Smooth muscle cell (in vitro differentiated cells): ENCODE measurements around the gene CFAP92. TPM values are rescaled to one million over a fixed set of nuclear protein-coding genes. Genes with fewer than 3 reads are reported as not detected.

Experiments used
- DNase-seq: peaks from one replicate; lab custom pipeline; 2025; ENCODE audit not compliant: unreplicated experiment; lab: John Stamatoyannopoulos, UW
- H2AFZ ChIP-seq: fragments of 200-600 bp; sonication (generic); 2 replicates; pipeline ENCODE4 v1.6.0; 2016; ENCODE audit warnings: antibody characterized with exemption, low read depth, mild to moderate bottlenecking
- H3F3A ChIP-seq: fragments of 200-600 bp; sonication (generic); 2 replicates; pipeline ENCODE4 v1.6.0; 2017; ENCODE audit warnings: antibody characterized with exemption, low read depth
- H3K27ac ChIP-seq: fragments of 200-600 bp; sonication (generic); 2 replicates; pipeline ENCODE4 v1.5.1; 2016; ENCODE audit warnings: low read depth, mild to moderate bottlenecking
- H3K27me3 ChIP-seq: fragments of 200-600 bp; sonication (generic); 2 replicates; pipeline ENCODE4 v1.6.1; 2016; ENCODE audit warnings: low read depth, mild to moderate bottlenecking
- H3K36me3 ChIP-seq: fragments of 200-600 bp; sonication (generic); 2 replicates; pipeline ENCODE4 v1.5.1; 2016; ENCODE audit warnings: low read depth
- H3K4me1 ChIP-seq: fragments of 200-600 bp; sonication (generic); 2 replicates; pipeline ENCODE4 v1.5.1; 2016; ENCODE audit warnings: low read depth
- H3K4me2 ChIP-seq: fragments of 200-600 bp; sonication (generic); 2 replicates; pipeline ENCODE4 v1.6.0; 2016; ENCODE audit warnings: mild to moderate bottlenecking
- H3K4me3 ChIP-seq: fragments of 200-600 bp; sonication (generic); 2 replicates; pipeline ENCODE4 v1.5.1; 2016; ENCODE audit warnings: mild to moderate bottlenecking
- H3K79me2 ChIP-seq: fragments of 200-600 bp; sonication (generic); 2 replicates; pipeline ENCODE4 v1.6.0; 2016; ENCODE audit warnings: low read depth, mild to moderate bottlenecking
- H3K9ac ChIP-seq: fragments of 200-600 bp; sonication (generic); 2 replicates; pipeline ENCODE4 v1.6.0; 2016; ENCODE audit warnings: low read depth
- H3K9me3 ChIP-seq: fragments of 200-600 bp; sonication (generic); replicated peaks from 2 replicates; pipeline ENCODE4 v1.5.1; 2016; ENCODE audit warnings: low read depth
- H4K20me1 ChIP-seq: fragments of 200-600 bp; sonication (generic); 2 replicates; pipeline ENCODE4 v1.6.0; 2016; ENCODE audit warnings: low read depth
- WGBS: methylation state at CpG from one replicate; pipeline ENCODE4 v1.1.7; 2016; ENCODE audit warnings: low lambda C conversion rate; 5-methylcytosine and 5-hydroxymethylcytosine counted together
- polyA plus RNA-seq: library from polyadenylated mRNA; unstranded; fragments of >200 nt; fragmentation: Nextera tagmentation; extraction: Ambion mirVana; gene quantifications from 2 replicates; pipeline ENCODE4 v1.2.1, GENCODE V29; 2016
- total RNA-seq: library from RNA; depleted of rRNA; stranded (reverse); fragments of >200 nt; gene quantifications from 2 replicates; pipeline ENCODE4 v1.2.3, GENCODE V29; 2014
- TF ChIP-seq, protein P1 (sequence below): fragments of 200-600 bp; sonication (generic); IDR thresholded peaks from 2 replicates; pipeline ENCODE4 v1.5.1; 2017; ENCODE audit warnings: borderline replicate concordance, mild to moderate bottlenecking, antibody characterized with exemption; ENCODE audit not compliant: insufficient read depth, poor library complexity, severe bottlenecking

Gene CFAP92
- total and polyA plus RNA-seq, 2 experiments from 2014 or later, result 0.67 to 0.85 TPM

DNA sequence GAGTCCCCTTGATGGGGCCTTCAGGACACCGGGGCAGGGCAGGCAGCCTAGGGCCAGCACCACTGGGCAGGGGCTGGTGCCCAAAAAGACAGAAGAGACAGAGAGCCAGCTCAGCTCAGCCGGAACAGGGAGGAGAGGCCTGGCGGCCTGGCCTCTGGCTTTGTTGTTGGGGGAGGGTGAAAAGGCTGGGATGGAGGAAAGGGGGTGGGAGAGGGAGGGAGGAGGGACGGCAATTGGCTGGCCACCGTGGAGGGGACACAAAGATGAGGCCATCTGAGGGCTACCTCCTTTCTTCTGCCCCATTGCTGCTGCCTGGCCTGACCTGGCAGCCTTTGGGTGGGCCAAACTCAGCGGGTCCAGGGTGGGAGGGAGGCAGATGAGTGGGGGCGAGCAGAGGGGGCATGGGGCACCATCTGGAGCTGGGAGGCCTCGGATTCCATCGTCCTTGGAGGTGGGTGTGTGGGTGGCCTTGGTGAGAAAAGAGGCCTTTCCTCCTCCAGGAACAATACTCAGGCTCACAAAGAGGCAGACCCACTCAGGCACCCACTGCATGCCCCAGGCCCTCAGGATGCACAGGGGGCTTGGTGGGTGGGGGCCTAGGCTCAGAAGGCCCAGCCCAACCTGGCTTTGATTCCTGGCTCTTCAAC, 16.6 kb upstream of the CFAP92 start:
- Histone ChIP-seq H2AFZ (no peak overlapping the region), H3K27ac (no peak overlapping the region), H3K9ac (no peak overlapping the region), H4K20me1 (no peaks in the 10 kb centered on the region), H3K27me3 (peaks cover 18% of the 10 kb centered on the region), H3K36me3 (no peaks in the 10 kb centered on the region), H3K4me3 (no peak overlapping the region), H3K79me2 (no peaks in the 10 kb centered on the region), H3K4me2 (no peak overlapping the region), H3F3A (no peaks in the 10 kb centered on the region), H3K4me1 (no peaks in the 10 kb centered on the region), H3K9me3 (no peaks in the 10 kb centered on the region)
- no peak for DNase-seq
- WGBS, result 85% methylated on average over 6 of the region's 9 CpGs
- TF ChIP-seq, protein P1, sequence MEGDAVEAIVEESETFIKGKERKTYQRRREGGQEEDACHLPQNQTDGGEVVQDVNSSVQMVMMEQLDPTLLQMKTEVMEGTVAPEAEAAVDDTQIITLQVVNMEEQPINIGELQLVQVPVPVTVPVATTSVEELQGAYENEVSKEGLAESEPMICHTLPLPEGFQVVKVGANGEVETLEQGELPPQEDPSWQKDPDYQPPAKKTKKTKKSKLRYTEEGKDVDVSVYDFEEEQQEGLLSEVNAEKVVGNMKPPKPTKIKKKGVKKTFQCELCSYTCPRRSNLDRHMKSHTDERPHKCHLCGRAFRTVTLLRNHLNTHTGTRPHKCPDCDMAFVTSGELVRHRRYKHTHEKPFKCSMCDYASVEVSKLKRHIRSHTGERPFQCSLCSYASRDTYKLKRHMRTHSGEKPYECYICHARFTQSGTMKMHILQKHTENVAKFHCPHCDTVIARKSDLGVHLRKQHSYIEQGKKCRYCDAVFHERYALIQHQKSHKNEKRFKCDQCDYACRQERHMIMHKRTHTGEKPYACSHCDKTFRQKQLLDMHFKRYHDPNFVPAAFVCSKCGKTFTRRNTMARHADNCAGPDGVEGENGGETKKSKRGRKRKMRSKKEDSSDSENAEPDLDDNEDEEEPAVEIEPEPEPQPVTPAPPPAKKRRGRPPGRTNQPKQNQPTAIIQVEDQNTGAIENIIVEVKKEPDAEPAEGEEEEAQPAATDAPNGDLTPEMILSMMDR, result no peak

DNA sequence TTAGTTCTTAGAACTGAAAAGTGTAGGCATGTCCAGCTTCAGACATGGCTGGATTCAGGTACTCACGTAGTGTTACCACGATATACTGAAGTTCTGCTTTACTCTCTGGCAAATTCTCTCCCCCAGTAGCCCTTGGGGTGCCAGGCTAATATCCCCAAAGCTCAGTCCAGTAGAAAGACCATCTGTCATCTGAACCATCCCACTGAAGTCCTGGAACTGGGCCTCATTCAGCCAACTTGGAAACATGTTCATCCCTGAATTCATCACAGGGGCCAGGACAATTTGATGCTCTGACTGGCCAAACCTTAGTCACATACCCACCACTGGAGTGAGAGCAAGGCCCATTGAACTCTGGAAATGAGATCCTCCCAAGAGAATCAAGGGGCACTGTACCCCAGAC, 15.4 kb upstream of the CFAP92 start:
- WGBS, result 90% methylated on average over 2 of the region's 2 CpGs
- H3K9ac ChIP-seq, result no peak overlapping the region

DNA sequence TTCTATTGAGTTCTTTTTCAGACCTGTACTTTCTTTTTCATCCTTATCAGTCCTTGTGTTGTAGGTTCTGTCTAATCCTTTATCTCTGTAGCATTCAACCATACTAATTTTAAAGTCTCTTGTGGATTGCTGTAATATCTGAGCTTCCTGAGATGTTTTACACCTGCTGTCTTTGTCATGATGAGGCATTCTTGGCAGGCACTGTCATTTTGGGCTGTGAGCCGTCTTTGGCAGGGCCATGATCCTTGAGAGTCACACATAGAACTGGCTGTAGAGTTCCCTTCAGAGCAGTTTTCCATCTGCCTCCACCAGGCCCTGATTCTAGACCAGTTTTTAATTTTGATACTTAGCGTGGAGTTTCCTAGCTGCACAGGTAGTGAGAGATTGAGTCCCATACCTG, 13.9 kb upstream of the CFAP92 start:
- Histone ChIP-seq H3K9ac (no peak overlapping the region), H3K4me3 (no peak overlapping the region), H2AFZ (no peak overlapping the region), H3K4me2 (no peak overlapping the region), H3K27me3 (peaks cover 44% of the 10 kb centered on the region), H3K27ac (no peak overlapping the region), H3F3A (no peaks in the 10 kb centered on the region), H3K79me2 (no peaks in the 10 kb centered on the region), H4K20me1 (no peaks in the 10 kb centered on the region), H3K36me3 (no peaks in the 10 kb centered on the region), H3K9me3 (no peaks in the 10 kb centered on the region), H3K4me1 (no peaks in the 10 kb centered on the region)
- 84% methylated on average over 2 of the region's 2 CpGs for WGBS
- no peak for DNase-seq
- TF ChIP-seq, protein P1, result no peak

More for the DNA sequence above, 15.4 kb upstream of the CFAP92 start:
- Histone ChIP-seq H3F3A (no peaks in the 10 kb centered on the region), H4K20me1 (no peaks in the 10 kb centered on the region), H3K4me1 (no peaks in the 10 kb centered on the region), H3K9me3 (no peaks in the 10 kb centered on the region), H3K4me3 (no peak overlapping the region), H3K27me3 (peaks cover 29% of the 10 kb centered on the region), H3K4me2 (no peak overlapping the region), H3K36me3 (no peaks in the 10 kb centered on the region), H3K79me2 (no peaks in the 10 kb centered on the region), H3K27ac (no peak overlapping the region), H2AFZ (no peak overlapping the region)
- no peak for DNase-seq
- TF ChIP-seq, protein P1, result no peak

- H3K9ac ChIP-seq, result no peak overlapping the region
- H2AFZ ChIP-seq, result no peak overlapping the region
- no peaks in the 10 kb centered on the region for H3K79me2 ChIP-seq
- H3K4me2 ChIP-seq, result no peak overlapping the region
- H4K20me1 ChIP-seq, result no peaks in the 10 kb centered on the region
- TF ChIP-seq, protein P1, result no peak
- no peaks in the 10 kb centered on the region for H3K36me3 ChIP-seq
- no peaks in the 10 kb centered on the region for H3F3A ChIP-seq
- 79% methylated on average over 3 of the region's 3 CpGs for WGBS
- no peak for DNase-seq
- H3K27me3 ChIP-seq, result peaks cover 53% of the 10 kb centered on the region
- no peak overlapping the region for H3K4me3 ChIP-seq
- no peaks in the 10 kb centered on the region for H3K4me1 ChIP-seq
- H3K27ac ChIP-seq, result no peak overlapping the region
- H3K9me3 ChIP-seq, result no peaks in the 10 kb centered on the region
Observed at GRCh38 chr3:129006864-129007263, 13.0 kb upstream of the CFAP92 start.
